AG04449 (cell line): Measurements from ENCODE around the gene TBCA.

Source experiments
- CTCF ChIA-PET: fragments of 350-600 bp; formaldehyde crosslinking; extraction: SDS; loops from one replicate; lab custom pipeline; 2021; ENCODE audit warnings: antibody characterized with exemption; lab: Yijun Ruan, JAX
- POLR2A ChIA-PET: fragments of 400-600, 350-600 bp; formaldehyde crosslinking; extraction: SDS; loops from one replicate; lab custom pipeline; 2020; ENCODE audit warnings: antibody characterized with exemption, inconsistent platforms; lab: Yijun Ruan, JAX
- DNase-seq: peaks from one replicate; pipeline ENCODE4 v3.0.0-alpha.2; 2010; ENCODE audit warnings: low read depth, low spot score
- H3K4me3 ChIP-seq: 2 replicates; pipeline ENCODE4 v1.5.1; 2011; ENCODE audit warnings: low read depth, mild to moderate bottlenecking, control low read depth, low read length
- TF ChIP-seq, protein P1 (sequence below): IDR thresholded peaks from one replicate; pipeline ENCODE4 v1.5.1; 2011; ENCODE audit warnings: mild to moderate bottlenecking, moderate library complexity, low read length, control low read depth, inconsistent platforms; ENCODE audit not compliant: insufficient read depth; ENCODE audit errors: missing control alignments

The TBCA gene

DNA sequence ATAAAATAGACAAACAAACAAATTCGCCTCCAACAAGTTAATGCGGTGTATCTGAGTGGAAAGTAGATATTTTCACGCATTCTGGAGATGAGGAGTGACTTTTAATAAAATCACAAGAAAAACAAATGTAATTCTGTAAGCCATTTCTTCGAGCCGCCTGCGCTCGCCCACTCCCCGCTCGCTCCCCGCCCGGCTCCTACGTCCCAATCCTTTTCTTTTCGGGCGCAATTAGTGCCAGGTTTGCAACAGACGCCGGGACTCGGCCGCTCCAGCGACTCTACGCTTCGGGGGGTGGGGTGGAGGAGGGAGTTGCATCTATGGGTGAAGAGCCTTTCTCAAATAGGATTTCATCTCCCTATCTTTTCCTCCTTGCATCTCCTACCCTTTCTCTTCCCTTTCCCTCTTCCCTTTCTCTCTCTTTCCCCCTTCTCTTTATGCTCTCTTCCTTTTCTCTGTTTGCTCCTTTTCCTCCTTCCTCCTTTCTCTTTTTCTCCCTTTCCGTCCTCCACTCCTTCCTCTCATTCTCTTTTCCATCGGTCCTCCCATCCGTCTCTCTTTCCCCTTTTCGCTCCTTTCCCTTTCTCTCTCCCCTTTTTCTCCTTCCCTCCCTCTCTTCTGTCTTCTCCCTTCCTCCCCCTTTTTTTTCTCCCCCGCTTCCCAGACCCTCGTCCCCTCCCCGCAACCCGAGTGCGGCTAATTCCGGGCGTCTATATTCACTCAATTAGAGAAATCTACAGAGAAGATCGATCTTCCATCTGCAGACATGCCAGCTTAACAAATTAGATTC lies 131.6 kb downstream of the TBCA start:
- TF ChIP-seq, protein P1, sequence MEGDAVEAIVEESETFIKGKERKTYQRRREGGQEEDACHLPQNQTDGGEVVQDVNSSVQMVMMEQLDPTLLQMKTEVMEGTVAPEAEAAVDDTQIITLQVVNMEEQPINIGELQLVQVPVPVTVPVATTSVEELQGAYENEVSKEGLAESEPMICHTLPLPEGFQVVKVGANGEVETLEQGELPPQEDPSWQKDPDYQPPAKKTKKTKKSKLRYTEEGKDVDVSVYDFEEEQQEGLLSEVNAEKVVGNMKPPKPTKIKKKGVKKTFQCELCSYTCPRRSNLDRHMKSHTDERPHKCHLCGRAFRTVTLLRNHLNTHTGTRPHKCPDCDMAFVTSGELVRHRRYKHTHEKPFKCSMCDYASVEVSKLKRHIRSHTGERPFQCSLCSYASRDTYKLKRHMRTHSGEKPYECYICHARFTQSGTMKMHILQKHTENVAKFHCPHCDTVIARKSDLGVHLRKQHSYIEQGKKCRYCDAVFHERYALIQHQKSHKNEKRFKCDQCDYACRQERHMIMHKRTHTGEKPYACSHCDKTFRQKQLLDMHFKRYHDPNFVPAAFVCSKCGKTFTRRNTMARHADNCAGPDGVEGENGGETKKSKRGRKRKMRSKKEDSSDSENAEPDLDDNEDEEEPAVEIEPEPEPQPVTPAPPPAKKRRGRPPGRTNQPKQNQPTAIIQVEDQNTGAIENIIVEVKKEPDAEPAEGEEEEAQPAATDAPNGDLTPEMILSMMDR: no peak
- ChIA-PET CTCF (interaction anchor here (1.4 kb wide), 1 partner anchor 29 kb away, joined by 4 read pairs; no protein-coding TSS in a partner anchor), POLR2A (no interaction called here)
- DNase-seq: no peak
- no peak overlapping the region for H3K4me3 ChIP-seq

DNA sequence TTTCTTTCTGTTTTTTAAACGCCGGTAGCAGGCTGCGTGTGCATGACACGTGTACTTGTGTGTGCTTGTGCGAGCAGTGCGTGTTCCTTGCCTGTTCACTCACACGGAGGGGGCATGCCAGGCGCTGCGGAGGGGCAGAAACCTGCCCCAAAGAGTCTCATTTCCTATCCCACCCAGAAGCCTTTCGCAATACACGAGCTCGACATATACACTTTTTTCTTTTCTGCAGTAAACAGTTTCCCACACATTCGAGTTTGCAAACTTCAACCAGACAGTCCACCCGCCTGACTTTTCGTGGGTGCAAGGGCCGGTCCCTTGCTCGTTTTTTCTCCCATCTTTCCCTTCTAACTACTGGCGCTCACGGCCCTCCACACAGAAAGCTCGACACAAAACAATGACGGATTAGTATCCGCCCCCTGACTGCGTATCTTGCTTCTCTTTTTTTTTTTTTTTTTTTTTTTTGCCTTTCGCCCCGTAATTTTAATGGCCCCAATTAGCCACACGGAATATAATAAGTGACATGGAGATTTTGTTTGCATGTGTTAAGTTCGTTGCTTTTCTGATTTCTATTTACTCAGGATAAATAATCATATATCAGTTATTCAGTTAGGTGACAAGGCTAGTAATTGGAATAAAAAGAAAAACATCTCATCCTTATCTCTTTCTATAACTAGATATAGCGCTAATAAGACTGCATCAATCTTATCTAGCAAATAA lies 132.3 kb downstream of the TBCA start:
- no peak for DNase-seq
- TF ChIP-seq, protein P1: no peak
- CTCF ChIA-PET: no interaction called here
- POLR2A ChIA-PET: no interaction called here
- H3K4me3 ChIP-seq: no peak overlapping the region

DNA sequence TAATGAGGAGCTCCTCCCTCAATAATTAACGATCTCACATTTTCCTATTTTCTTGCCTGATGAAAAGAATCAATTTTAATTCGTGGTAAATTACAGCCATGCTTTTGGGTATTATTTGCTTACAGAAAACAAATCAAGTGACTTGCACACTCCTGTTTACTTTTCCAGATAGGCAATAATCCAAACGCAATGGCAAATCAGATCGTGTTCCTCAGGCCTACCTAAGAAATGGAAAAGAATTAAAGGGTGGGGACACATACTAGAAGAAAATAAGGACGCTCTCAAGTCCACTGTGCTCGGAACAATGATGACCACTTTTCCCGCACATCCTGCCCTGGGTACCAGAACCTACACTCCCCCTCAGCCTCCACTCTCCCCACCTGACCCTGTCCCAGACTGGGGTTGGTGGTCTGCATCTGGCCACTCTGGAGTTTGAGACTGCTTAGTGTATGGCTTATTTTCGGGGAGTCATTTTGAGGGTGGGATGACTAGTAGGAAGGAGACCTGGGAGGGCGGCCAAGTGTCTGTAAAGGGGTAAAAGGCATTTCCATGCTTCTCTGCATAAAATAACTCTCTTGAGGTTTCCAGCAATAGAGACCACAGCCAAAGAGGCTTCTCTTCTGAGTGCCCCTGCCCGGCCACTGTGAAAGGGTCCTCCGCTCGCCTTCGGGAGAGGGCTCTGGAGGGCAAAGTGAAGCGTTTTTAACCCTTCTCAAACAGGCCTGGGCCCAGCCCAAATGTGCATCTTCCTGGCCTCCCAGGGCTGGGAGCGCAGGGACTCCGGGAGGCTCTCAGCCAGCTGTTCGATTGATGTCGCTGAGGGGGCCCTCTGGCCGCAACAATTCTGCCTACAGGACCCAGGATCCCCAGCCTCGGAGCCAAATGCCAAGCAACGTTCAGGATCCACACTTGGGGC lies 133.1 kb downstream of the TBCA start:
- ChIA-PET POLR2A (no interaction called here), CTCF (interaction anchor here (0.7 to 1.4 kb wide), 2 partner anchors 16 to 103 kb away, joined by 3 read pairs; no protein-coding TSS in a partner anchor)
- TF ChIP-seq, protein P1: no peak
- no peak overlapping the region for H3K4me3 ChIP-seq
- DNase-seq: no peak

DNA sequence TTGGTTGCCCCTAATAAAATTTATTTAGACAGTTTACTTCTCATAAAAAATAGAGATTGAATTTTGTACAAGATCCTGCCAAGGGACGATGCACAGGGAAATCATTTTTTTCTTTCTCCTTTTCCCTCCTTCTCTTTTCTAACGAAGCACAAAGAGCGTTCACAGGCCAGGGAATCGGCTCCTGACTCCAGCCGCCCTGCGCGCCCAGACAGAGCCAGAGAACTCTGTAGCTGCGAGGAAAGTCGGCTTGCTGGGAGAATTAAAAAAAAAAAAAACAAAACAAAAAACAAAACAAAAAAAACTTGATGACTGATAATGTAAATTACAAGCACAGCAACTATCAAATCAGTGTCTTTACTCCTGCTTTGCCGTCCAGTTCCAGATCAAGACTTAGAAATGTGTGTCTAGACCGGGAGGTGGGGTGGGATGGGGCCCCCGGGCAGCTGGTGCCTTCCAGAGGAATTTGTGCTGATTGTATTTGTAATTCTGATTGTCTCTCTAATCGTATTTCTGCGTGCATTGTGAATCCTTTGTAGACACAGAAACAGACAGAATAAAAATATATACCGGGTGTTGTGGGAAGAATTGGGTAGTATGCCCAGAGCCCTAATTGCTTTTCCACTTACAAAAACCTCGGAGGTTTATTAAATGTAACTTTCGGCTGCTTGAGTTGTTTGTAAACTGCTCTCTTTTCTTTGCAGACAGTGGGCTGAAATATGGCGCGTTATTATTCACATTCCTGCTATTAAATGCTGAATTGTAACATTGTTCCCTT lies 134.0 kb downstream of the TBCA start:
- ChIA-PET POLR2A (no interaction called here), CTCF (interaction anchor here (0.7 to 1.4 kb wide), 4 partner anchors 11 to 104 kb away, joined by 3 read pairs; no protein-coding TSS in a partner anchor)
- TF ChIP-seq, protein P1: no peak
- no peak for DNase-seq
- no peak overlapping the region for H3K4me3 ChIP-seq

DNA sequence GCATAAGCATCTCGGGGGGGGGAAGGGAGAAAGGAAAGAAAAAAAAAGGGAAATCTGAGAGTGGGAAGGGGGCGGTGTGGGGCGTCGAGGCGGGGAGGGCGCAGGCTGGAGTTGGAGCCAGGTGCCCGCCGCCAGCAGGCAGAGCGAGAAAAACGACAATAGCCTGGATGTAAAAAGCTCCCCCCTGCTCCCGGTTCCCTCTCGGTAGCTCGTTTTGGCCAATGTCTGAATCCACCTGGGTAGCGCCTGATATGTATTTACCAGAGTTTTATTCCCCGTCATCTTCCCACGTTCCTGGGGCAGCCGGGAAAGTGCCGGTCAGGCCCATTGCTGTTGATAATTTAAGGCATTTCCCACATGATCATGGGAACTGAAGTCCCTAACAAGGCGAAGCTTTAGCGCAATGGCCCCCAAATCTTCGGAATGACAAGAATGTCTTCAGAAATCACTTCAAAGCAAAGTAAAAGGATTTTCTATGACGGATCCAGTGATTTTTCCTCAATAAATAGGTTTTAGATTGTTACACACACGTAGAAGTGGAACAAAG lies 134.7 kb downstream of the TBCA start:
- POLR2A ChIA-PET: no interaction called here
- no peak for DNase-seq
- TF ChIP-seq, protein P1: no peak
- CTCF ChIA-PET: interaction anchor here (1.0 to 1.3 kb wide), 2 partner anchors 11 to 16 kb away, joined by 3 read pairs; no protein-coding TSS in a partner anchor
- H3K4me3 ChIP-seq: no peak overlapping the region
